OCI-LY1 (cell line): ENCODE measurements around the gene DDAH1.

Source experiments
- H2AFZ ChIP-seq: fragments of 200-600 bp; sonication (generic), shearing (Covaris generic); 2 replicates; pipeline ENCODE4 v1.6.0; 2014; ENCODE audit warnings: antibody characterized with exemption, mild to moderate bottlenecking, low read length
- H3F3A ChIP-seq: fragments of 200-600 bp; sonication (generic), shearing (Covaris generic); 2 replicates; pipeline ENCODE4 v1.6.0; 2014; ENCODE audit warnings: mild to moderate bottlenecking, antibody characterized with exemption, low read length, moderate library complexity; ENCODE audit not compliant: insufficient read depth
- H3K27ac ChIP-seq: fragments of 200-600 bp; sonication (generic); 2 replicates; pipeline ENCODE4 v1.5.1; 2014; ENCODE audit warnings: low read length, mixed run types, mild to moderate bottlenecking, low read depth; ENCODE audit not compliant: poor library complexity, severe bottlenecking
- H3K27me3 ChIP-seq: fragments of 200-600 bp; sonication (generic); 2 replicates; pipeline ENCODE4 v1.6.0; 2014; ENCODE audit warnings: antibody characterized with exemption, mild to moderate bottlenecking, low read length, moderate library complexity; ENCODE audit not compliant: insufficient read depth
- H3K36me3 ChIP-seq: fragments of 200-600 bp; sonication (generic); 2 replicates; pipeline ENCODE4 v1.6.1; 2014; ENCODE audit warnings: mild to moderate bottlenecking, antibody characterized with exemption, low read length, moderate library complexity, mixed read lengths; ENCODE audit not compliant: insufficient read depth
- H3K4me1 ChIP-seq: fragments of 200-600 bp; sonication (generic); 2 replicates; pipeline ENCODE4 v1.5.1; 2014; ENCODE audit warnings: mild to moderate bottlenecking, low read length, moderate library complexity; ENCODE audit not compliant: insufficient read depth, severe bottlenecking
- H3K4me2 ChIP-seq: fragments of 200-600 bp; sonication (generic), shearing (Covaris generic); 2 replicates; pipeline ENCODE4 v1.6.1; 2014; ENCODE audit warnings: low read length
- H3K4me3 ChIP-seq: fragments of 200-600 bp; sonication (generic); 2 replicates; pipeline ENCODE4 v1.5.1; 2014; ENCODE audit warnings: low read length, low read depth, mild to moderate bottlenecking, mixed read lengths; ENCODE audit not compliant: poor library complexity, severe bottlenecking
- H3K79me2 ChIP-seq: fragments of 200-600 bp; shearing (Covaris generic); 2 replicates; pipeline ENCODE4 v1.6.1; 2016; ENCODE audit warnings: mixed run types, low read length, mixed read lengths; ENCODE audit not compliant: insufficient read depth
- H3K9ac ChIP-seq: fragments of 200-600 bp; sonication (generic), shearing (Covaris generic); 2 replicates; pipeline ENCODE4 v1.6.1; 2014; ENCODE audit warnings: mild to moderate bottlenecking, low read length, mixed read lengths
- H3K9me2 ChIP-seq: fragments of 200-600 bp; sonication (generic), shearing (Covaris generic); 2 replicates; pipeline ENCODE4 v1.6.1; 2014; ENCODE audit warnings: low read depth, mild to moderate bottlenecking, low read length, mixed read lengths
- H3K9me3 ChIP-seq: fragments of 200-600 bp; shearing (Covaris generic); 2 replicates; pipeline ENCODE4 v1.6.1; 2014; ENCODE audit warnings: low read length, mixed read lengths
- H4K20me1 ChIP-seq: fragments of 200-600 bp; sonication (generic), shearing (Covaris generic); 2 replicates; pipeline ENCODE4 v1.6.0; 2016; ENCODE audit warnings: mild to moderate bottlenecking, low read length; ENCODE audit not compliant: insufficient read depth
- CTCF ChIP-seq: fragments of 200-600 bp; sonication (generic), shearing (Covaris generic); IDR thresholded peaks from 2 replicates; pipeline ENCODE4 v1.5.1; 2017; ENCODE audit warnings: mild to moderate bottlenecking, antibody characterized with exemption, low read length, moderate library complexity, mixed read lengths
- EZH2 ChIP-seq: fragments of 200-600 bp; sonication (generic), shearing (Covaris generic); IDR thresholded peaks from 2 replicates; pipeline ENCODE4 v1.8.0; 2017; ENCODE audit warnings: borderline replicate concordance, mixed run types, mild to moderate bottlenecking, antibody characterized with exemption, low read length, moderate library complexity, mixed read lengths

The DDAH1 gene

DNA sequence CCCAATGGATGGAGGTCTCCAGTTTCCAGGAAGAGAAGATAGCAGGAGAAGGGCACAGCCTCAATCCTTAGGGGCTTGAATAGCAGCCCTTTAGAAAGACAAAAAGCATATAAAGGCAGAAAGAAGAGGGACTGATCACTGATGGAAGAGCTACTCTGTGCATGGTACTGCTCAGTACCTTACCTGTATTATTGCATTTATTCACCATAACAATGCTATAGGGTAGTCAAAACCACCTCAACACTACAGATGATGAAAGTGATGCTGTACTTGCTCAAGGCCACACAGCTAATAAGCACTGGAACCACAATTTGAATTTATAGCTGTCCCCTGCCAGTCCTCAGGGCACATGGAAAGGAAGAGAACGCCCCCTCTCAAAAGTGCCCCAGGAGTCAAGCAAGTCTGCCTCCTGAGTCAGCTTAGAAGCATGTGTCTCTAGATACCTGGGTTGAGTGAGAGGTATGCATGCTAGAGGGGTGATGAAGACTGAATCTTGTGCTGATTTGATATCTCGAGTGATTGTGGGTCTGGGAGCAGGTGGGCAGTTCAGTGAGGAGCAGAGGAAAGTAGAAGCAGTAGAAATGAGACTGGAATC, 13.6 kb downstream of the DDAH1 start:
- Histone ChIP-seq H3K9ac (no peak overlapping the region), H3K36me3 (no peaks in the 10 kb centered on the region), H3K27me3 (no peaks in the 10 kb centered on the region), H3K4me3 (no peak overlapping the region), H3K9me3 (no peaks in the 10 kb centered on the region), H3K4me2 (no peak overlapping the region), H2AFZ (no peak overlapping the region), H4K20me1 (no peaks in the 10 kb centered on the region), H3K4me1 (no peaks in the 10 kb centered on the region), H3K79me2 (no peaks in the 10 kb centered on the region), H3K9me2 (no peaks in the 10 kb centered on the region), H3F3A (no peaks in the 10 kb centered on the region), H3K27ac (no peak overlapping the region)
- no peak for TF ChIP-seq CTCF
- no peak for TF ChIP-seq EZH2

DNA sequence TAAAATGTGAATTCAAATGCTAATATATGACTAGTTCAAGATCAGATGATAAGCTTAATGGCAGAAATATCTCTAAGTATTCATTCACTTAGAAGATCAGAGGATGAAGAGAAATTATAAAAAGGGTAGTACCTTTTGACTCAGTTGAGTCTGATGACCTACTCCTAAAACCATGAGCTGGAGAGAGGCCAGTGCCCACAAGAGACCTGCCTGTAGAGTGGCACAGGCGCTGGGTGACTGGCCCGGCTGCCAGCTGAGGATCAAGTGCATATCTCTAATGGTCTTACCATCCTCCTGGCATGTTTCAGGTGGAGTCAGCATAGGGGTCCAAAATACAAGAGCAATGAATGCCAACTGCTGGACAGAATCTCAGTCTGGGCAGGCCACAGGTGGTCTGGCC, 14.1 kb downstream of the DDAH1 start:
- Histone ChIP-seq H3K9me2 (no peaks in the 10 kb centered on the region), H3K27me3 (no peaks in the 10 kb centered on the region), H3K9ac (no peak overlapping the region), H3F3A (no peaks in the 10 kb centered on the region), H3K9me3 (no peaks in the 10 kb centered on the region), H4K20me1 (no peaks in the 10 kb centered on the region), H3K27ac (no peak overlapping the region), H2AFZ (no peak overlapping the region), H3K79me2 (no peaks in the 10 kb centered on the region), H3K4me3 (no peak overlapping the region), H3K36me3 (no peaks in the 10 kb centered on the region), H3K4me2 (no peak overlapping the region), H3K4me1 (no peaks in the 10 kb centered on the region)
- TF ChIP-seq EZH2 (no peak), CTCF (no peak)

GRCh38 chr1:85449356-85449755, 15.6 kb downstream of the DDAH1 start:
- no peak overlapping the region for H3K4me2 ChIP-seq
- no peaks in the 10 kb centered on the region for H3K79me2 ChIP-seq
- H3K36me3 ChIP-seq: no peaks in the 10 kb centered on the region
- H3K4me3 ChIP-seq: no peak overlapping the region
- H2AFZ ChIP-seq: no peak overlapping the region
- H3K4me1 ChIP-seq: no peaks in the 10 kb centered on the region
- no peak overlapping the region for H3K9ac ChIP-seq
- no peaks in the 10 kb centered on the region for H3K27me3 ChIP-seq
- H4K20me1 ChIP-seq: no peaks in the 10 kb centered on the region
- no peak overlapping the region for H3K27ac ChIP-seq
- TF ChIP-seq EZH2 (no peak), CTCF (no peak)
- H3K9me3 ChIP-seq: no peaks in the 10 kb centered on the region
- H3K9me2 ChIP-seq: no peaks in the 10 kb centered on the region
- no peaks in the 10 kb centered on the region for H3F3A ChIP-seq
